ENCODE measurements around the gene LGR5.

- no peak for TF ChIP-seq CTCF (IDR thresholded peaks at IDR 0.05)
- TF ChIP-seq POLR2A (IDR thresholded peaks at IDR 0.05) = no peak
Measured at GRCh38 chr12:71602761-71603577, 163.4 kb downstream of the LGR5 start.

All from vagina (tissue), 2 donors.